Measurements from ENCODE around the gene MYOM3. TPM values are rescaled to one million over a fixed set of nuclear protein-coding genes. Genes with fewer than 3 reads are reported as not detected.

The MYOM3 gene
- total and polyA plus RNA-seq, 8 donors = 0.06 to 0.52 (median 0.27) TPM; not detected in 1

DNA sequence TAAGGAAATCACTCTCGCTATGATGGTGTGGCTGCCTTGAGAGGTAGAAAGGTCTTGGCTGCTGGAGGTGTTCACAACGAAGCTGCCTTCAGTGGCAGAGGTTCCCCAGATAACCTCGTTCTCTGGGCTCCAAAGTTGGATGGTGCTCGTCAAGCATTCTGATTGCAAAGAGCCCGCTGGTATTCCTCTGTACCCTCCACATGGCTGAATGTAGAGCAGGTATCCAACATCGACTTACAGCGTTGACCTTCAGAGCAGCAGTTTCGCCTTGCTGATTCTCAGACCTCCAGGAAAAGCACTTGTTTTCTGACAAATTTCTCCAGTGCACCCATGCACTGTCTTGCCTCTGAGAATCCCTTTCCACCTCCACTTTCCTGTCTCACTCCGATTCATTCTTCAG is 35.3 kb upstream of the MYOM3 start:
- Histone ChIP-seq H3K4me1 (peaks cover 5 to 18% of the 10 kb centered on the region in 2 donors), H3K4me3 (no peak overlapping the region), H3K9me3 (no peaks in the 10 kb centered on the region), H3K36me3 (no peaks in the 10 kb centered on the region), H3K27me3 (peaks cover 5 to 46% of the 10 kb centered on the region in 2 donors), H3K27ac (no peak overlapping the region)
- TF ChIP-seq CTCF (IDR thresholded peaks at IDR 0.05) = no peak
- intact Hi-C loops (cut with DNase I) = no loop called here
- DNase-seq (no peak), ATAC-seq (no peak)

GRCh38 chr1:24142546-24143534 is 30.9 kb upstream of the MYOM3 start, which contains the start of gene IL22RA1:
Gene IL22RA1 (minus strand): TSS chr1:24143140. CDS start chr1:24143082, 58 bp downstream.
- TF ChIP-seq CTCF (IDR thresholded peaks at IDR 0.05) = no peak
- H3K4me3 ChIP-seq = peak within 1 kb of the TSS; percentile 2 to 31
- peaks cover 0 to 10% of the 10 kb centered on the region in 2 donors for H3K27me3 ChIP-seq
- H3K4me1 ChIP-seq = no peaks in the 10 kb centered on the region
- H3K36me3 ChIP-seq = no peaks in the 10 kb centered on the region
- intact Hi-C loops (cut with DNase I) = no loop called here
- H3K27ac ChIP-seq = no peak within 1 kb of the TSS
- ATAC-seq (peak; percentile 83), DNase-seq (no peak)
- H3K9me3 ChIP-seq = no peaks in the 10 kb centered on the region

- no peaks in the 10 kb centered on the region for H3K4me1 ChIP-seq
- no peak overlapping the region for H3K4me3 ChIP-seq
Observed at GRCh38 chr1:24141311-24141997, 29.5 kb upstream of the MYOM3 start.

GRCh38 chr1:24140741-24141181 is 28.8 kb upstream of the MYOM3 start:
- TF ChIP-seq CTCF (IDR thresholded peaks at IDR 0.05) = no peak
- Histone ChIP-seq H3K4me3 (no peak overlapping the region), H3K27me3 (peaks cover 0 to 7% of the 10 kb centered on the region in 2 donors), H3K4me1 (no peaks in the 10 kb centered on the region), H3K9me3 (no peaks in the 10 kb centered on the region), H3K36me3 (no peaks in the 10 kb centered on the region), H3K27ac (no peak overlapping the region)
- DNase-seq = no peak
- intact Hi-C loops (cut with DNase I) = no loop called here
- no peak for ATAC-seq

More at GRCh38 chr1:24141311-24141997, 29.5 kb upstream of the MYOM3 start:
- DNase-seq (peak in 2 of 4 donors; percentile 16 to 43), ATAC-seq (no peak)
- Histone ChIP-seq H3K36me3 (no peaks in the 10 kb centered on the region), H3K9me3 (no peaks in the 10 kb centered on the region), H3K27me3 (peaks cover 0 to 7% of the 10 kb centered on the region in 2 donors), H3K27ac (no peak overlapping the region)
- intact Hi-C loops (cut with DNase I) = no loop called here
- TF ChIP-seq CTCF (IDR thresholded peaks at IDR 0.05) = no peak
